GM19455 (cell line): ENCODE results near the gene CORO6.
A peak's percentile ranks its signal among the peaks of the same experiment; 100 is the strongest.

Experiments used
- ATAC-seq: cut with Tn5 transposase; IDR thresholded peaks from one replicate; pipeline ENCODE4 v1.9.1; 2021; ENCODE audit not compliant: unreplicated experiment

Gene CORO6

DNA sequence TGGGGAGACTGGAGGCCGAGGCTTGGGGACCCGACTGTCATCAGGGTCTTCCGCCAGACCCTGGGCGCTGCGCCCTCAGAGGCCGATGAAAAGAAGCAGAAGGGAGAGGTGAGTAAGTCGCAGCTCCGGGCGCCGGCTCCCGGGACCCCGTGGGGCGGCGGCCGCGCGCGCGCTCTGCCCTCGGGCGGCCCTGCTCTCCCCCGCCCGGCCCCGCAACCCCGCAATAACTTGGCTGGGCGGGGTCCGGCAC is 55.5 kb downstream of the CORO6 start:
- peak; percentile 7 for ATAC-seq

GRCh38 chr17:29566473-29567303 is 56.0 kb downstream of the CORO6 start, which contains the start of gene ABHD15:
Gene ABHD15 (minus strand): TSS chr17:29567037. CDS start chr17:29566966, 71 bp downstream.
- peak; percentile 29 for ATAC-seq

DNA sequence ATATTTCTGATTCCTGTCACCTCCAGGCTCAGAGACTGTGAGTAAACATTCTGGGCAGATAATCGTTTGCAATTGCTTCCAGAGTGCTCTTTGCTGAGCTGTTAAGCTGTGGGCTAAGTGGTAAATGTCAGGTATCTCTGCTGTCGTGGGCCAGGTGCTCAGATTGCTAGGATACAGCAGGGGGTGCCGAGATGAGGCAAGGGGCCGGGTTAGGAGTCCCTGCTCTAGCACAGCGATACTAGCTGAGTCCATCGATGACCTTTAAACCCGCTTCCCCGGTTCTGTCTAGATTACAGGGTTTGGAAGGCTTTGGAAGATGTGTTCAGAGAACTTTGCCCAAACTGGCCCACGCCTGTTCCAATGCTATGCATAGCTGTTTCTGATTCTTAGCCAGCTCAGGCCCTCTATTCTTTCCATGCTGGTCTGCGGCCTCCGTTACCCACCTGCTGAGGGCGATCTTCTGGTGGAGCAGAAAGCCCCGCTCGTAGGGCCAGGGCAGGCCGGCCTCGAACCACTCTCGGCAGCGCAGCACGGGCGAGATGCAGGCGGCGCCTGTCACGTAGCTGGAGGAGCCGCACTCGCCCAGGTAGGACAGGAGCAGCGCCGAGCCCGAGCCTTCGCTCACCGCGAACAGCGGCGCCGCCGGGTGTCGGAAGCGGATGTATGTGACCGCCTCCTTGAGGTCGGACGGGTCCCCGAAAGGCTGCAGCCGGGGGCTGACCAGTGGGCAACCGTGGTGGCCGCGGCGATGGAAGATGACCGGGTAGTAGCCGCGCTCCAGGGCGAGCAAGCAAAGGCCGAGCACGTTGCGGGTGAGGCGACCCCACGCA is 56.9 kb downstream of the CORO6 start:
- no peak for ATAC-seq
